Heart left ventricle (tissue), 16 donors: ENCODE results near the gene SAV1. TPM values are rescaled to one million over a fixed set of nuclear protein-coding genes. Genes with fewer than 3 reads are reported as not detected.

Source experiments
- ATAC-seq, 4 donors: fragments of 200-7000 bp; cut with Tn5 transposase; one replicate each; pipeline ENCODE4 v1.9.1; 2020 to 2022; ENCODE audit warnings: moderate library complexity in 4 of 4, mild to moderate bottlenecking in 3 of 4, moderate number of reproducible peaks in 1 of 4
- DNase-seq, 5 donors: peaks; one replicate each; pipeline ENCODE4 v3.0.0-alpha.2; 2020
- H3K27ac ChIP-seq, 12 donors: fragments of 200-600 bp; sonication (generic) in 4 of 12; one replicate each; pipeline versions ENCODE4 v1.5.0 to v1.8.0; 2016 to 2022; ENCODE audit warnings: mild to moderate bottlenecking in 2 of 12
- H3K27me3 ChIP-seq, 9 donors: fragments of 200-600 bp; sonication (generic) in 2 of 9; one replicate each; pipeline versions ENCODE4 v1.5.1 to v1.8.0; 2016 to 2022; ENCODE audit warnings: mild to moderate bottlenecking in 3 of 9
- H3K36me3 ChIP-seq, 9 donors: fragments of 200-600 bp; sonication (generic) in 2 of 9; one replicate each; pipeline versions ENCODE4 v1.5.0 to v1.8.0; 2018 to 2022; ENCODE audit warnings: mild to moderate bottlenecking in 2 of 9
- H3K4me1 ChIP-seq, 12 donors: fragments of 200-600 bp; sonication (generic) in 4 of 12; one replicate each; pipeline versions ENCODE4 v1.5.0 to v1.8.0; 2016 to 2022; ENCODE audit warnings: mild to moderate bottlenecking in 3 of 12
- H3K4me3 ChIP-seq, 12 donors: fragments of 200-600 bp; sonication (generic) in 4 of 12; one replicate each; pipeline versions ENCODE4 v1.5.0 to v1.8.0; 2017 to 2022; ENCODE audit warnings: mild to moderate bottlenecking in 9 of 12, moderate library complexity in 4 of 12
- H3K9me3 ChIP-seq, 12 donors: fragments of 200-600 bp; sonication (generic) in 4 of 12; one replicate each; pipeline versions ENCODE4 v1.5.0 to v1.8.0; 2016 to 2022; ENCODE audit warnings: mild to moderate bottlenecking in 1 of 12
- CTCF ChIP-seq, 12 donors: fragments of 200-600 bp; sonication (generic) in 4 of 12; IDR thresholded peaks; one replicate each; pipeline versions ENCODE4 v1.5.0 to v1.8.0; 2018 to 2022; ENCODE audit warnings: antibody characterized with exemption in 12 of 12, mild to moderate bottlenecking in 5 of 12
- POLR2A ChIP-seq, 2 donors: fragments of 450-650 bp; IDR thresholded peaks; one replicate each; pipeline ENCODE4 v1.6.1; 2017; ENCODE audit warnings: antibody characterized with exemption in 2 of 2, mild to moderate bottlenecking in 2 of 2, moderate library complexity in 2 of 2
- WGBS, 4 donors: extraction: QIAGEN DNeasy Blood & Tissue Kit in 2 of 4; methylation state at CpG; one replicate each; pipeline versions ENCODE4 v1.1.5 to v1.1.7; 2013 to 2018; 5-methylcytosine and 5-hydroxymethylcytosine counted together
- intact Hi-C, 10 donors: fragments of 100-400 bp; cut with DNase I; formaldehyde crosslinking; loops; one replicate each; pipeline versions ENCODE4 v1.11.1 to v1.14.2; 2022
- polyA plus RNA-seq, 2 donors: library from polyadenylated mRNA; stranded (reverse); fragments of 200-250 nt; gene quantifications; one replicate each; pipeline ENCODE4 v1.2.3, GENCODE V29; 2013
- total RNA-seq, 9 donors: library from RNA; depleted of rRNA in 2 of 9; stranded (reverse); fragments of >200 nt in 2 of 9; fragmentation: NEBNext Ultra II Directional in 3 of 9; extraction: Animal tissue kit (Norgen Biotek cat#: 25700) in 3 of 9; gene quantifications; one replicate each; pipeline versions ENCODE4 v1.1.0 to v1.2.4, GENCODE V29; 2016 to 2023
- donor health status: ischemic (EF 13 %, LVEDD 7.1; RV severe dilation, severe dysfunction).
- donor health status: healthy with polysubstance abuse.
- donor health status: DM: no; HTN: yes; CAD: no.
- donor health status: DM: no; HTN: no; CAD: no.
- donor health status: ischemic (EF 25% LVEDD 6.9; RV normal size, moderate dysfunction).
- donor health status: ischemic (EF 25% LVEDD 5.7; RV mildly dilated, moderate dysfunction).
- donor health status: healthy.
- donor health status: DM: yes; HTN: yes; CAD: no.
- donor health status: ischemic (EF 35%, LVEDD 5.7; RV mildly dilated, moderate dysfunction).
- donor health status: nonischemic (EF 11% LVEDD 7.7; RV severe dilation, severe dysfunction).
- donor health status: DM: yes; HTN: yes; CAD: no.
- donor health status: PGD.
- donor health status: ischemic (EF 29% LVEDD 5.4; RV normal size, mild dysfunction).
- donor health status: nonischemic (EF 23%, LVEDD 6.1; RV moderate dilation, normal function).

SAV1 gene
- total and polyA plus RNA-seq, 11 donors = 15.2 to 35.3 (median 24.7) TPM

- TF ChIP-seq POLR2A (IDR thresholded peaks at IDR 0.05) (no peak), CTCF (IDR thresholded peaks at IDR 0.05) (no peak)
- Histone ChIP-seq H3K27ac (peak overlapping the region in 9 of 12 donors; percentile 7 to 78 (median 51)), H3K9me3 (no peaks in the 10 kb centered on the region), H3K4me3 (no peak overlapping the region), H3K27me3 (no peaks in the 10 kb centered on the region), H3K4me1 (peaks cover 7 to 82% (median 37%) of the 10 kb centered on the region in 12 donors), H3K36me3 (peaks cover 0 to 27% (median 10%) of the 10 kb centered on the region in 9 donors)
- WGBS, 4 donors = 67 to 72% (median 70%) methylated on average over 6 of the region's 6 CpGs
- peak in 2 of 4 donors; percentile 34 to 74 for ATAC-seq
- intact Hi-C loops = no loop called here
- DNase-seq = peak in 3 of 5 donors; percentile 31 to 39 (median 34)
These were observed 8.7 kb downstream of the SAV1 start for GRCh38 chr14:50659327-50659974.

GRCh38 chr14:50658203-50658602 is 9.9 kb downstream of the SAV1 start:
- ATAC-seq = peak; percentile 58 to 72 (median 62)

GRCh38 chr14:50657753-50658152 is 10.4 kb downstream of the SAV1 start:
- peak overlapping the region in 9 of 12 donors; percentile 1 to 24 (median 14) for H3K4me3 ChIP-seq
- TF ChIP-seq POLR2A (IDR thresholded peaks at IDR 0.05) (no peak), CTCF (IDR thresholded peaks at IDR 0.05) (no peak)
- H3K4me1 ChIP-seq = peaks cover 7 to 73% (median 33%) of the 10 kb centered on the region in 12 donors
- no peaks in the 10 kb centered on the region for H3K27me3 ChIP-seq
- H3K9me3 ChIP-seq = no peaks in the 10 kb centered on the region
- DNase-seq = no peak
- peak overlapping the region; percentile 8 to 78 (median 63) for H3K27ac ChIP-seq
- intact Hi-C loops = no loop called here
- no peak for ATAC-seq
- peaks cover 0 to 18% (median 0%) of the 10 kb centered on the region in 9 donors for H3K36me3 ChIP-seq
- 15 to 27% (median 17%) methylated on average over 2 of the region's 2 CpGs for WGBS, 4 donors

More at GRCh38 chr14:50658203-50658602, 9.9 kb downstream of the SAV1 start:
- H3K4me3 ChIP-seq = peak overlapping the region in 9 of 12 donors; percentile 1 to 24 (median 14)
- peak overlapping the region; percentile 8 to 78 (median 63) for H3K27ac ChIP-seq
- intact Hi-C loops = no loop called here
- 15 to 26% (median 21%) methylated on average over 6 of the region's 6 CpGs for WGBS, 4 donors
- H3K9me3 ChIP-seq = no peaks in the 10 kb centered on the region
- H3K4me1 ChIP-seq = peaks cover 7 to 77% (median 34%) of the 10 kb centered on the region in 12 donors
- TF ChIP-seq CTCF (IDR thresholded peaks at IDR 0.05) (no peak), POLR2A (IDR thresholded peaks at IDR 0.05) (no peak)
- DNase-seq = no peak
- H3K36me3 ChIP-seq = peaks cover 0 to 18% (median 0%) of the 10 kb centered on the region in 9 donors
- H3K27me3 ChIP-seq = no peaks in the 10 kb centered on the region

GRCh38 chr14:50656776-50657175 is 11.3 kb downstream of the SAV1 start:
- TF ChIP-seq POLR2A (IDR thresholded peaks at IDR 0.05) (no peak), CTCF (IDR thresholded peaks at IDR 0.05) (no peak)
- DNase-seq = no peak
- WGBS, 4 donors = 90 to 98% (median 94%) methylated on average over 6 of the region's 6 CpGs
- Histone ChIP-seq H3K9me3 (no peaks in the 10 kb centered on the region), H3K36me3 (peaks cover 0 to 17% (median 0%) of the 10 kb centered on the region in 9 donors), H3K27ac (peak overlapping the region in 1 of 12 donors; percentile 78), H3K27me3 (no peaks in the 10 kb centered on the region), H3K4me1 (peaks cover 9 to 73% (median 35%) of the 10 kb centered on the region in 12 donors), H3K4me3 (no peak overlapping the region)
- no peak for ATAC-seq
- intact Hi-C loops = no loop called here
